K562 (cell line): Measurements from ENCODE around the gene TMEM88. TPM values are rescaled to one million over a fixed set of nuclear protein-coding genes. Genes with fewer than 3 reads are reported as not detected.
A peak's percentile ranks its signal among the peaks of the same experiment; 100 is the strongest.

Experiments used
- BHLHE40 ChIP-seq: IDR thresholded peaks from 2 replicates; pipeline ENCODE4 v1.6.1; 2011; ENCODE audit warnings: low read length, improper control_type of control experiment
- BMI1 ChIP-seq: fragments of 150-350 bp; IDR thresholded peaks from 2 replicates; pipeline ENCODE4 v1.6.1; 2014; ENCODE audit warnings: low read length
- CBX8 ChIP-seq: fragments of 200-600 bp; sonication (generic); IDR thresholded peaks from 2 replicates; pipeline ENCODE4 v1.6.1; 2012; ENCODE audit warnings: borderline replicate concordance, mixed run types, low read depth, mild to moderate bottlenecking, moderate library complexity, mixed read lengths, low read length, control low read depth, inconsistent platforms; ENCODE audit not compliant: poor library complexity, severe bottlenecking; ENCODE audit errors: extremely low read depth
- ETS1 ChIP-seq: conservative IDR thresholded peaks from 2 replicates; pipeline ENCODE4 v1.6.1; 2011; ENCODE audit warnings: low read depth, mild to moderate bottlenecking, low read length; ENCODE audit not compliant: control insufficient read depth
- FOSL1 ChIP-seq: fragments of 200-800 bp; sonication (Bioruptor generic); conservative IDR thresholded peaks from 2 replicates; pipeline ENCODE4 v1.6.1; 2016; ENCODE audit warnings: missing genetic modification characterization, missing compliant biosample characterization
- FUS ChIP-seq: fragments of 200-400 bp; formaldehyde crosslinking; optimal IDR thresholded peaks from 2 replicates; pipeline ENCODE3; 2017; ENCODE audit warnings: low read depth, low read length
- GATAD2A ChIP-seq: fragments of 450-650 bp; IDR thresholded peaks from 2 replicates; pipeline ENCODE4 v1.6.1; 2017
- GTF3C2 ChIP-seq: IDR thresholded peaks from 3 replicates; pipeline ENCODE4 v1.6.1; 2011; ENCODE audit warnings: borderline replicate concordance, mild to moderate bottlenecking, moderate library complexity; ENCODE audit not compliant: insufficient read length; ENCODE audit errors: extremely low read depth
- HIVEP1 ChIP-seq: fragments of 250-450 bp; sonication (Bioruptor Pico); IDR thresholded peaks from 2 replicates; pipeline ENCODE4 v1.4.0; 2020; ENCODE audit warnings: mild to moderate bottlenecking
- NFATC3 ChIP-seq: fragments of 450-650 bp; IDR thresholded peaks from 2 replicates; pipeline ENCODE4 v1.6.1; 2017; ENCODE audit warnings: mild to moderate bottlenecking
- PHF8 ChIP-seq: fragments of 200-600 bp; sonication (generic); IDR thresholded peaks from 2 replicates; pipeline ENCODE4 v1.6.1; 2012; ENCODE audit warnings: mixed run types, mild to moderate bottlenecking, inconsistent platforms, low read length, moderate library complexity, borderline replicate concordance
- RB1 ChIP-seq: fragments of 450-650 bp; IDR thresholded peaks from 2 replicates; pipeline ENCODE4 v1.6.1; 2017; ENCODE audit warnings: low read depth, mild to moderate bottlenecking
- RBM39 ChIP-seq: fragments of 200-400 bp; formaldehyde crosslinking; optimal IDR thresholded peaks from 2 replicates; pipeline ENCODE3; 2018; ENCODE audit warnings: low read depth, low read length
- TAF15 ChIP-seq: fragments of 200-400 bp; formaldehyde crosslinking; IDR thresholded peaks from 2 replicates; pipeline ENCODE4 v1.6.1; 2017; ENCODE audit warnings: mild to moderate bottlenecking, low read depth, low read length, moderate library complexity
- USF1 ChIP-seq: sonication (generic); formaldehyde crosslinking; IDR thresholded peaks from 2 replicates; pipeline ENCODE4 v1.9.0; 2022; ENCODE audit warnings: mild to moderate bottlenecking, missing genetic modification reagents
- YY1 ChIP-seq, 3 experiments: IDR thresholded peaks; 2 replicates each; pipeline ENCODE4 v1.6.1; 2011; ENCODE audit warnings: low read length in 2 of 3, mild to moderate bottlenecking in 2 of 3, moderate library complexity in 2 of 3, borderline replicate concordance in 1 of 3, control low read depth in 1 of 3, low read depth in 1 of 3; ENCODE audit not compliant: insufficient read depth in 3 of 3, insufficient replicate concordance in 2 of 3, control insufficient read depth in 1 of 3, insufficient read length in 1 of 3; ENCODE audit errors: extremely low read depth in 1 of 3
- ZEB2 ChIP-seq: fragments of 450-650 bp; IDR thresholded peaks from 2 replicates; pipeline ENCODE4 v1.6.1; 2016
- ZNF133 ChIP-seq: fragments of 250-450 bp; sonication (Bioruptor Pico); IDR thresholded peaks from 2 replicates; pipeline ENCODE4 v1.4.0; 2020; ENCODE audit warnings: mild to moderate bottlenecking
- polyA plus RNA-seq, 8 experiments: library from polyadenylated mRNA; depleted of rRNA in 4 of 8; stranded (reverse) in 5 of 8; unstranded in 3 of 8; fragments of >200 nt; fragmentation: Nextera tagmentation in 2 of 8; fragmentation: Illumina TruSeq in 1 of 8; extraction: Ambion mirVana in 2 of 8; extraction: Trizol in 1 of 8; gene quantifications; 2 replicates each; pipeline versions ENCODE4 v1.2.1 to v1.2.3, GENCODE V29; 2011 to 2014; ENCODE audit warnings: inconsistent platforms in 1 of 8, missing spikeins in 1 of 8
- total RNA-seq, 7 experiments: library from RNA; depleted of rRNA in 6 of 7; stranded (reverse); fragments of >200 nt in 6 of 7; fragmentation: Illumina TruSeq in 2 of 7; extraction: Trizol in 2 of 7; gene quantifications; 2 replicates each; pipeline versions ENCODE4 v1.2.1 to v1.2.3, GENCODE V29; 2011 to 2021; ENCODE audit warnings: low replicate concordance in 1 of 7
- TF ChIP-seq, protein P1 (sequence below), 2 experiments: IDR thresholded peaks; 2 replicates each; pipeline ENCODE4 v1.6.1; 2011; ENCODE audit warnings: borderline replicate concordance in 1 of 2, control low read depth in 1 of 2, low read depth in 1 of 2, low read length in 1 of 2, mild to moderate bottlenecking in 1 of 2, mixed read lengths in 1 of 2, moderate library complexity in 1 of 2; ENCODE audit not compliant: insufficient read depth in 1 of 2, insufficient read length in 1 of 2, poor library complexity in 1 of 2, severe bottlenecking in 1 of 2; ENCODE audit errors: extremely low read depth in 1 of 2
- TF ChIP-seq, protein P2 (sequence below): fragments of 200-800 bp; sonication (Bioruptor generic); IDR thresholded peaks from 2 replicates; pipeline ENCODE4 v1.6.1; 2017; ENCODE audit warnings: missing genetic modification characterization, missing compliant biosample characterization

TMEM88 gene
- total and polyA plus RNA-seq, 9 of the 15 experiments (the other 6 are each of a cell fraction or from before 2014, with no cell fraction given) = 0.10 to 1.4 (median 0.36) TPM; not detected in 3

- peak; percentile 77 for TF ChIP-seq USF1
- TF ChIP-seq RBM39 = no peak
- TF ChIP-seq HIVEP1 (CRISPR knock-in tag) = peak; percentile 61; the same call in 1 of the 2 replicates
- TF ChIP-seq, protein P1, sequence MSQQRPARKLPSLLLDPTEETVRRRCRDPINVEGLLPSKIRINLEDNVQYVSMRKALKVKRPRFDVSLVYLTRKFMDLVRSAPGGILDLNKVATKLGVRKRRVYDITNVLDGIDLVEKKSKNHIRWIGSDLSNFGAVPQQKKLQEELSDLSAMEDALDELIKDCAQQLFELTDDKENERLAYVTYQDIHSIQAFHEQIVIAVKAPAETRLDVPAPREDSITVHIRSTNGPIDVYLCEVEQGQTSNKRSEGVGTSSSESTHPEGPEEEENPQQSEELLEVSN (IDR thresholded peaks at IDR 0.05; ENCODE audit: borderline replicate concordance in 1 of 2, extremely low read depth in 1 of 2, insufficient read depth in 1 of 2, insufficient read length in 1 of 2, low read depth in 1 of 2, low read length in 1 of 2, poor library complexity in 1 of 2, severe bottlenecking in 1 of 2) = no peak
- TF ChIP-seq FUS = no peak
- TF ChIP-seq RB1 = peak; percentile 61
- peak; percentile 9; the same call in 1 of the 2 replicates for TF ChIP-seq ZEB2
- TF ChIP-seq NFATC3 = no peak
- TF ChIP-seq FOSL1 (tag) = peak; percentile 77
- no peak for TF ChIP-seq GATAD2A
- TF ChIP-seq BMI1 = no peak
- TF ChIP-seq PHF8 = peak; percentile 50; the same call in 1 of the 2 replicates
- TF ChIP-seq ZNF133 (CRISPR knock-in tag) = no peak
- no peak for TF ChIP-seq CBX8
- no peak for TF ChIP-seq GTF3C2
- TF ChIP-seq BHLHE40 = peak; percentile 94
- 0 out of 2 replicates have a peak, but pooled peaks have one; percentile 7 for TF ChIP-seq ETS1
- peak in 1 of 3 experiments; percentile 1 for TF ChIP-seq YY1 (IDR thresholded peaks at IDR 0.05; ENCODE audit: borderline replicate concordance in 1 of 3, control insufficient read depth in 1 of 3, extremely low read depth in 1 of 3, insufficient read depth in 3 of 3, insufficient read length in 1 of 3, insufficient replicate concordance in 2 of 3, low read depth in 1 of 3, low read length in 2 of 3)
- TF ChIP-seq, protein P2, sequence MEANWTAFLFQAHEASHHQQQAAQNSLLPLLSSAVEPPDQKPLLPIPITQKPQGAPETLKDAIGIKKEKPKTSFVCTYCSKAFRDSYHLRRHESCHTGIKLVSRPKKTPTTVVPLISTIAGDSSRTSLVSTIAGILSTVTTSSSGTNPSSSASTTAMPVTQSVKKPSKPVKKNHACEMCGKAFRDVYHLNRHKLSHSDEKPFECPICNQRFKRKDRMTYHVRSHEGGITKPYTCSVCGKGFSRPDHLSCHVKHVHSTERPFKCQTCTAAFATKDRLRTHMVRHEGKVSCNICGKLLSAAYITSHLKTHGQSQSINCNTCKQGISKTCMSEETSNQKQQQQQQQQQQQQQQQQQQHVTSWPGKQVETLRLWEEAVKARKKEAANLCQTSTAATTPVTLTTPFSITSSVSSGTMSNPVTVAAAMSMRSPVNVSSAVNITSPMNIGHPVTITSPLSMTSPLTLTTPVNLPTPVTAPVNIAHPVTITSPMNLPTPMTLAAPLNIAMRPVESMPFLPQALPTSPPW (CRISPR knock-in tag) = peak; percentile 76
- no peak for TF ChIP-seq TAF15
Measured at GRCh38 chr17:7841915-7842379, 12.9 kb upstream of the TMEM88 start (continued).
